Limb (tissue), 2 donors: ENCODE data around the gene SPRED3.

Source experiments
- DNase-seq, 2 donors: peaks; one replicate each; pipeline ENCODE4 v3.0.0-alpha.2; 2016; ENCODE audit errors: extremely low spot score in 2 of 2

Gene SPRED3

DNA sequence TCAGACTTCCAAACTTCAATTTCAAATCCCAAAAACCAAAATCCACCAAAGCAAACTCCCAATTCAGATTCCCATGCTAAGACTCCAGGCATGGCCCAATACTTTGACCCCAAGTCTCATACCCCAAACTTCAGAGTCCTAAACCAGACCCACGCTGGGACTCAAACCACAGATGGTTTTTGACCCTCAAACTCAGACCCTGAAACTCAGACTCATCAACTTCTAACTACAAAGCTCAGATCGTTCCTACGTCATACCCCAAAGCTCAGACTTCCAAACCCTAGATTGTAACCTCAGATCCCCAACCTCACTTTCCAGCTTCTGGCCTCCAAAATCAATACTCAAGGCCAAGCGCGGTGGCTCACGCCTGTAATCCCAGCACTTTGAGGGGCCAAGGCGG lies 56.9 kb downstream of the SPRED3 start:
- no peak for DNase-seq

DNA sequence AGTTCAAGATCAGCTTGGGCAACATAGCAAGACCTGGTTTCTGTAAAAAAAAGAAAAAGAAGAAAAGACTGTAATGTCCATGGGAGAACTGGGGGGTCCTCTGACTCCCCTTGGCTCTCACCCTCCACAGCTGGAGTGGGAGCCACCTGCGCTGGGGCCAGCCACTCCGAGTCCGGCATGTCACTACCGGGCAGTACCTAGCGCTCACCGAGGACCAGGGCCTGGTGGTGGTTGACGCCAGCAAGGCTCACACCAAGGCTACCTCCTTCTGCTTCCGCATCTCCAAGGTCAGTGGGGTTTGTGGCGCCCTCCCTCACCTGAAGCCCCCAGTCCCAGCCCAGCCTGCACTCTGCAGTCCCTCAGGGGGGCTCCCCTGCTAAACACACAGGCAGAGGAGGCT lies 59.7 kb downstream of the SPRED3 start:
- no peak for DNase-seq
